Right ventricle myocardium inferior (tissue), 1 donor: ENCODE results near the gene ADGRL1. TPM values are rescaled to one million over a fixed set of nuclear protein-coding genes. Genes with fewer than 3 reads are reported as not detected.

Experiments
- ATAC-seq: fragments of 200-7000 bp; cut with Tn5 transposase; one replicate; pipeline ENCODE4 v1.9.1; 2020; ENCODE audit warnings: mild to moderate bottlenecking, moderate library complexity
- DNase-seq: peaks from one replicate; pipeline ENCODE4 v3.0.0; 2021; ENCODE audit errors: missing footprints
- intact Hi-C: fragments of 100-400 bp; cut with DNase I; formaldehyde crosslinking; loops from one replicate; pipeline ENCODE4 v1.11.0; 2022
- total RNA-seq: library from RNA; stranded (reverse); fragmentation: NEBNext Ultra II Directional; extraction: Animal tissue kit (Norgen Biotek cat#: 25700); gene quantifications from one replicate; pipeline ENCODE4 v1.2.1, GENCODE V29; 2021
- donor health status: DM: no; HTN: yes; CAD: no; lungs with severe emphysema.

Gene ADGRL1
- total RNA-seq, 1 donor from 2014 or later, result 27.0 TPM

GRCh38 chr19:14111486-14111885, 94.5 kb downstream of the ADGRL1 start:
- intact Hi-C loops, result no loop called here
- ATAC-seq, result no peak
- DNase-seq, result no peak

- DNase-seq, result peak; percentile 46
- intact Hi-C loops, result no loop called here
- no peak for ATAC-seq
Measured at GRCh38 chr19:14110650-14111049, 95.3 kb downstream of the ADGRL1 start.

- peak; percentile 81 for DNase-seq
- intact Hi-C loops, result no loop called here
- ATAC-seq, result peak; percentile 88
Measured at GRCh38 chr19:14107581-14108461, 98.1 kb downstream of the ADGRL1 start.

GRCh38 chr19:14106840-14107239, 99.1 kb downstream of the ADGRL1 start:
- intact Hi-C loops, result no loop called here
- ATAC-seq, result peak; percentile 56
- DNase-seq, result peak; percentile 72

GRCh38 chr19:14105680-14106079, 100.3 kb downstream of the ADGRL1 start:
- intact Hi-C loops, result no loop called here
- ATAC-seq (no peak), DNase-seq (no peak)

GRCh38 chr19:14103310-14103709, 102.7 kb downstream of the ADGRL1 start:
- intact Hi-C loops, result no loop called here
- no peak for ATAC-seq
- peak; percentile 65 for DNase-seq

GRCh38 chr19:14102756-14103155, 103.2 kb downstream of the ADGRL1 start:
- intact Hi-C loops, result no loop called here
- DNase-seq (peak; percentile 23), ATAC-seq (no peak)

- ATAC-seq (no peak), DNase-seq (peak; percentile 60)
- intact Hi-C loops, result no loop called here
Measured at GRCh38 chr19:14102102-14102696, 103.8 kb downstream of the ADGRL1 start.

GRCh38 chr19:14101003-14101545, 104.9 kb downstream of the ADGRL1 start:
- no peak for DNase-seq
- no peak for ATAC-seq
- intact Hi-C loops, result no loop called here

Other genes starting within 250 kb of the ADGRL1 start
- 15.4 TPM for gene RFX1, start 199.8 kb downstream of the ADGRL1 start, total RNA-seq
- gene RLN3, start 178.0 kb downstream of the ADGRL1 start, total RNA-seq, result not detected
- gene IL27RA, start 174.4 kb downstream of the ADGRL1 start, total RNA-seq, result 5.6 TPM
- gene PALM3, start 144.1 kb downstream of the ADGRL1 start, total RNA-seq, result 0.41 TPM
- gene MISP3, start 133.4 kb downstream of the ADGRL1 start, total RNA-seq, result 7.3 TPM
- not detected for gene C19orf67, start 120.4 kb downstream of the ADGRL1 start, total RNA-seq
- 60.2 TPM for gene SAMD1, start 115.4 kb downstream of the ADGRL1 start, total RNA-seq
- gene PRKACA, start 88.4 kb downstream of the ADGRL1 start, total RNA-seq, result 494 TPM
- 2.0 TPM for gene ASF1B, start 69.6 kb downstream of the ADGRL1 start, total RNA-seq
- 32.6 TPM for gene ADGRE5, start 175.3 kb upstream of the ADGRL1 start, total RNA-seq
- gene DDX39A, start 213.2 kb upstream of the ADGRL1 start, total RNA-seq, result 32.2 TPM
- gene PKN1, start 227.1 kb upstream of the ADGRL1 start, total RNA-seq, result 149 TPM